Endodermal cell (in vitro differentiated cells): ENCODE data around the gene TMIE. TPM values are rescaled to one million over a fixed set of nuclear protein-coding genes. Genes with fewer than 3 reads are reported as not detected.

Source experiments
- DNase-seq: peaks from one replicate; pipeline ENCODE4 v3.0.0-alpha.2; 2017
- H3K27ac ChIP-seq: 2 replicates; pipeline ENCODE4 v1.5.1; 2013; ENCODE audit warnings: mild to moderate bottlenecking, low read depth, low read length, moderate library complexity
- H3K27me3 ChIP-seq: 2 replicates; pipeline ENCODE4 v1.6.1; 2013; ENCODE audit warnings: mild to moderate bottlenecking, low read length, moderate library complexity; ENCODE audit not compliant: insufficient read depth, control insufficient read depth, poor library complexity, severe bottlenecking
- H3K36me3 ChIP-seq: 2 replicates; pipeline ENCODE4 v1.7.0; 2013; ENCODE audit warnings: mild to moderate bottlenecking, low read length, moderate library complexity; ENCODE audit not compliant: control insufficient read depth, insufficient read depth
- H3K4me1 ChIP-seq: one replicate; pipeline ENCODE4 v1.7.0; 2013; ENCODE audit warnings: low read length; ENCODE audit not compliant: control insufficient read depth, insufficient read depth
- H3K4me3 ChIP-seq: 2 replicates; pipeline ENCODE4 v1.5.1; 2013; ENCODE audit warnings: mild to moderate bottlenecking, low read length, moderate library complexity
- H3K9ac ChIP-seq: 2 replicates; pipeline ENCODE4 v1.6.1; 2013; ENCODE audit warnings: mild to moderate bottlenecking, low read length, moderate library complexity; ENCODE audit not compliant: poor library complexity, severe bottlenecking; ENCODE audit errors: extremely low read depth
- H3K9me3 ChIP-seq: 2 replicates; pipeline ENCODE4 v1.6.1; 2013; ENCODE audit warnings: mild to moderate bottlenecking, low read length, moderate library complexity; ENCODE audit not compliant: control insufficient read depth
- H3K27ac Mint-ChIP-seq: 2 replicates; pipeline ENCODE4 v1.8.0; 2020; ENCODE audit warnings: mixed read lengths
- H3K27me3 Mint-ChIP-seq: 2 replicates; pipeline ENCODE4 v1.8.0; 2021; ENCODE audit warnings: mild to moderate bottlenecking, mixed read lengths; ENCODE audit not compliant: insufficient read depth
- H3K36me3 Mint-ChIP-seq: 2 replicates; pipeline ENCODE4 v1.8.0; 2020; ENCODE audit warnings: low read depth, mixed read lengths
- H3K4me1 Mint-ChIP-seq: 2 replicates; pipeline ENCODE4 v1.8.0; 2020; ENCODE audit warnings: mixed read lengths
- H3K4me3 Mint-ChIP-seq: 2 replicates; pipeline ENCODE4 v1.8.0; 2020; ENCODE audit warnings: mild to moderate bottlenecking, moderate library complexity, mixed read lengths
- H3K9me3 Mint-ChIP-seq: 2 replicates; pipeline ENCODE4 v1.8.0; 2020; ENCODE audit warnings: mild to moderate bottlenecking, mixed read lengths
- CTCF ChIP-seq: fragments of 200-600 bp; sonication (generic); conservative IDR thresholded peaks from 2 replicates; pipeline ENCODE4 v1.5.0; 2021; ENCODE audit warnings: antibody characterized with exemption, mild to moderate bottlenecking
- WGBS, 2 experiments: methylation state at CpG; one replicate each; pipeline versions ENCODE4 v1.1.5 to v1.1.7; 2013; ENCODE audit warnings: missing lambda C conversion rate in 2 of 2, mixed read lengths in 1 of 2; ENCODE audit not compliant: insufficient coverage in 1 of 2, insufficient read length in 1 of 2; 5-methylcytosine and 5-hydroxymethylcytosine counted together
- total RNA-seq, 2 donors: library from RNA; stranded (reverse); fragmentation: NEBNext Ultra II Directional in 1 of 2; extraction: Animal tissue kit (Norgen Biotek cat#: 25700) in 1 of 2; gene quantifications; 2 replicates in 1 of 2; 3 replicates in 1 of 2; pipeline ENCODE4 v1.2.1, GENCODE V29; 2021

TMIE gene
- total RNA-seq, 2 donors from 2014 or later: 1.0 to 1.1 TPM

- no peak overlapping the region for H3K9ac ChIP-seq
- Mint-ChIP-seq H3K9me3 (no peaks in the 10 kb centered on the region), H3K27me3 (no peaks in the 10 kb centered on the region), H3K4me3 (no peak overlapping the region), H3K36me3 (no peaks in the 10 kb centered on the region), H3K27ac (no peak overlapping the region), H3K4me1 (peaks cover 6% of the 10 kb centered on the region)
- no peak for TF ChIP-seq CTCF
- DNase-seq: no peak
- no peak overlapping the region for H3K4me3 ChIP-seq
- no peak overlapping the region for H3K27ac ChIP-seq
- no peaks in the 10 kb centered on the region for H3K9me3 ChIP-seq
- no peaks in the 10 kb centered on the region for H3K4me1 ChIP-seq
- 95% methylated on average over 6 of the region's 6 CpGs; no CpG with 5 or more reads in 1 of the 2 experiments for WGBS, 2 experiments
- H3K27me3 ChIP-seq: no peaks in the 10 kb centered on the region
- no peaks in the 10 kb centered on the region for H3K36me3 ChIP-seq
Observed at GRCh38 chr3:46755646-46756045, 54.5 kb downstream of the TMIE start.

GRCh38 chr3:46756642-46757041, 55.5 kb downstream of the TMIE start:
- no peak overlapping the region for H3K27ac ChIP-seq
- H3K9me3 ChIP-seq: no peaks in the 10 kb centered on the region
- H3K4me3 Mint-ChIP-seq: no peak overlapping the region
- H3K4me3 ChIP-seq: no peak overlapping the region
- no peaks in the 10 kb centered on the region for H3K27me3 Mint-ChIP-seq
- peaks cover 6% of the 10 kb centered on the region for H3K4me1 Mint-ChIP-seq
- no peak overlapping the region for H3K9ac ChIP-seq
- DNase-seq: no peak
- H3K9me3 Mint-ChIP-seq: no peaks in the 10 kb centered on the region
- H3K36me3 ChIP-seq: no peaks in the 10 kb centered on the region
- H3K36me3 Mint-ChIP-seq: no peaks in the 10 kb centered on the region
- no peaks in the 10 kb centered on the region for H3K27me3 ChIP-seq
- H3K27ac Mint-ChIP-seq: no peak overlapping the region
- TF ChIP-seq CTCF: no peak
- no peaks in the 10 kb centered on the region for H3K4me1 ChIP-seq
- 96 to 98% methylated on average over 20 to 31 of the region's 31 CpGs for WGBS, 2 experiments

- Mint-ChIP-seq H3K4me3 (no peak overlapping the region), H3K4me1 (peaks cover 6% of the 10 kb centered on the region), H3K36me3 (no peaks in the 10 kb centered on the region), H3K27ac (peak overlapping the region; percentile 6), H3K9me3 (peaks cover 15% of the 10 kb centered on the region), H3K27me3 (no peaks in the 10 kb centered on the region)
- Histone ChIP-seq H3K4me1 (no peaks in the 10 kb centered on the region), H3K9me3 (peaks cover 14% of the 10 kb centered on the region), H3K9ac (no peak overlapping the region), H3K27ac (peak overlapping the region; percentile 44), H3K27me3 (no peaks in the 10 kb centered on the region), H3K4me3 (no peak overlapping the region), H3K36me3 (no peaks in the 10 kb centered on the region)
- no peak for DNase-seq
- 60 to 87% methylated on average over 5 of the region's 5 CpGs for WGBS, 2 experiments
- TF ChIP-seq CTCF: no peak
Observed at GRCh38 chr3:46759239-46760167, 58.3 kb downstream of the TMIE start.

Other genes starting within 250 kb of the TMIE start
- gene LTF, start 236.5 kb upstream of the TMIE start, total RNA-seq: under 1 TPM; 0.24 to 0.31 TPM
- not detected for gene RTP3, start 203.4 kb upstream of the TMIE start, total RNA-seq
- 10 to 100 TPM in 1 of 2 donors, 1 to 10 TPM in 1; 8.9 to 10.2 TPM for gene LRRC2, start 135.1 kb upstream of the TMIE start, total RNA-seq
- not detected for gene FAM240A, start 88.9 kb upstream of the TMIE start, total RNA-seq
- gene ALS2CL, start 7.7 kb upstream of the TMIE start, total RNA-seq: 10 to 100 TPM in 1 of 2 donors, 1 to 10 TPM in 1; 8.9 to 20.8 TPM
- 1 to 10 TPM; 1.2 to 4.4 TPM for gene PRSS50, start 16.5 kb downstream of the TMIE start, total RNA-seq
- gene MYL3, start 162.1 kb downstream of the TMIE start, total RNA-seq: 1 to 10 TPM; 1.6 to 2.3 TPM
- 1 to 10 TPM in 1 of 2 donors, under 1 TPM in 1; 0.69 to 4.8 TPM for gene PTH1R, start 176.3 kb downstream of the TMIE start, total RNA-seq